Osteoblast (primary cell): ENCODE results near the gene DIABLO. TPM values are rescaled to one million over a fixed set of nuclear protein-coding genes. Genes with fewer than 3 reads are reported as not detected.

Source experiments
- DNase-seq: peaks from one replicate; pipeline ENCODE4 v3.0.0; 2011; ENCODE audit warnings: low spot score, mixed read lengths; ENCODE audit not compliant: insufficient read length; ENCODE audit errors: missing footprints
- H2AFZ ChIP-seq: 2 replicates; pipeline ENCODE4 v1.6.0; 2011; ENCODE audit warnings: mild to moderate bottlenecking, low read length
- H3K27ac ChIP-seq: 2 replicates; pipeline ENCODE4 v1.5.1; 2011; ENCODE audit warnings: mild to moderate bottlenecking, low read depth, low read length, moderate library complexity
- H3K27me3 ChIP-seq: 2 replicates; pipeline ENCODE4 v1.6.0; 2012; ENCODE audit warnings: mild to moderate bottlenecking, control low read depth, inconsistent platforms, low read length, moderate library complexity; ENCODE audit not compliant: insufficient read depth
- H3K36me3 ChIP-seq: 2 replicates; pipeline ENCODE4 v1.5.1; 2011; ENCODE audit warnings: mild to moderate bottlenecking, low read length, control low read depth, moderate library complexity; ENCODE audit not compliant: insufficient read depth
- H3K4me1 ChIP-seq: 2 replicates; pipeline ENCODE4 v1.5.1; 2011; ENCODE audit warnings: mild to moderate bottlenecking, low read length, control low read depth, moderate library complexity; ENCODE audit not compliant: insufficient read depth
- H3K4me2 ChIP-seq: 2 replicates; pipeline ENCODE4 v1.6.0; 2011; ENCODE audit warnings: mild to moderate bottlenecking, low read length; ENCODE audit not compliant: insufficient read depth
- H3K4me3 ChIP-seq: fragments of 200-600 bp; sonication (generic); 3 replicates; pipeline ENCODE4 v1.5.1; 2012; ENCODE audit warnings: mild to moderate bottlenecking, low read length, inconsistent platforms; ENCODE audit not compliant: insufficient read depth
- H3K79me2 ChIP-seq: 2 replicates; pipeline ENCODE4 v1.6.0; 2012; ENCODE audit warnings: mild to moderate bottlenecking, low read length, control low read depth, inconsistent platforms; ENCODE audit not compliant: insufficient read depth
- H3K9me3 ChIP-seq: 2 replicates; pipeline ENCODE4 v1.5.1; 2011; ENCODE audit warnings: low read depth, low read length, control low read depth
- H4K20me1 ChIP-seq: 2 replicates; pipeline ENCODE4 v1.6.0; 2012; ENCODE audit warnings: mild to moderate bottlenecking, low read length, control low read depth; ENCODE audit not compliant: insufficient read depth
- CTCF ChIP-seq: IDR thresholded peaks from 2 replicates; pipeline ENCODE4 v1.5.1; 2011; ENCODE audit warnings: mild to moderate bottlenecking, low read depth, low read length, moderate library complexity; ENCODE audit errors: extremely low read depth
- total RNA-seq: library from RNA; depleted of rRNA; stranded (reverse); fragments of >200 nt; gene quantifications from 2 replicates; pipeline ENCODE4 v1.2.3, GENCODE V29; 2012

Gene DIABLO
- total RNA-seq, 1 donor = 64.4 TPM

DNA sequence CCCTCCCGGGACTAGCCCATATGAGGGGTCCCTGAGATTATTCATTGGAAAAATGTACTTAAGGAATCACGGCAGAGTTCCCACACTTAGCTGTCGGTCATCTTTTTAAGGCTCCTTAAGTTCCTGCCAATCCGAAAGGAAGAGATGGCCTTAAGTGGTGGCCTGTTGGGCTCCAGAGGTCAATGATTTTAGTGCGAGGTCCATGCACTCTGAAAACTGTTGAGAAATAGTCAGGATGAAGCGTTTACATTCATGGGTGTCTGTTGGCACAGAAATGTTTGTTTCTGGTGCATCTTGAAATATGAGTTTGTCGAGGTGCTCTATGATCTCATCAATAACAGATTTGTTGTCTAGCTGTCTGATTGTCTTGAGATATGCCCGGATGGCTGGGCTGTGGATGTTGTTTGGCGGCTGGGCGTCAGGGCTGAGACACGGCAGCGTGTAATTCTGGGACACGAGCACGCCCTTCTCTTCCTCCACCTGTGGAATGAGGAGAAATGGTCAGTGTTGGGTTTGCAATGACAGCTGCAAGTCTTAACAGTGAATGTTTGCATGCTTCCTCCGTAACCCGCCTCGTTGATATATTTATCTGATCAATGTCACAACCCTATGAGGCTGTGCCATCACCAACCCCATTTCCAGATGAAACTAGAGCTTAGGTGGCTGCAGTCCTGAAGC lies 53.5 kb downstream of the DIABLO start:
- Histone ChIP-seq H3K79me2 (no peaks in the 10 kb centered on the region), H3K4me3 (no peak overlapping the region), H3K4me1 (no peaks in the 10 kb centered on the region), H3K36me3 (no peaks in the 10 kb centered on the region), H3K4me2 (no peak overlapping the region), H3K9me3 (no peaks in the 10 kb centered on the region), H2AFZ (no peak overlapping the region), H4K20me1 (no peaks in the 10 kb centered on the region), H3K27me3 (peaks cover 10% of the 10 kb centered on the region), H3K27ac (no peak overlapping the region)
- DNase-seq = no peak
- TF ChIP-seq CTCF = no peak

- TF ChIP-seq CTCF = no peak
- Histone ChIP-seq H3K4me3 (no peak overlapping the region), H3K4me1 (no peaks in the 10 kb centered on the region)
These were observed 54.5 kb downstream of the DIABLO start for GRCh38 chr12:122171399-122171798.

DNA sequence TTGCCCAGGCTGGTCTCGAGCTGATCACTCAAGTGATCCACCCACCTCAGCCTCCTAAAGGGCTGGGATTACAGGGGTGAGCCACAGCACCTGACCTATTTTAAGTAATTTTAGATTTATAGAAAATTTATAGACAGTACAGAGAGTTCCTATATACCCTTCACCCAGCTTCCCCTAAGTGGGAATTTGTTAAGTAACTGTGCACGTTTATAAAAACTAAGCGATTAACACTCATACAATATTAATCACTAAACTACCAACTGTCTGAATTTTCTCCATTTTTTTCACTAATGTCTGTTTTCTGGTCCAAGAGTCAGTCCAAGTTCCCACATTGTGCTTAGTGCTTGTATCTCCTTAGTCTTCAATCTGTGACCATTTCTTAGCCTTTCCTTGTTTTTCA lies 57.4 kb downstream of the DIABLO start:
- no peaks in the 10 kb centered on the region for H3K36me3 ChIP-seq

More at GRCh38 chr12:122171399-122171798, 54.5 kb downstream of the DIABLO start:
- Histone ChIP-seq H3K27me3 (peaks cover 10% of the 10 kb centered on the region), H3K4me2 (no peak overlapping the region), H2AFZ (no peak overlapping the region), H3K9me3 (no peaks in the 10 kb centered on the region), H3K36me3 (no peaks in the 10 kb centered on the region), H3K79me2 (no peaks in the 10 kb centered on the region), H4K20me1 (no peaks in the 10 kb centered on the region), H3K27ac (no peak overlapping the region)
- no peak for DNase-seq

More for the DNA sequence above, 57.4 kb downstream of the DIABLO start:
- no peak for DNase-seq
- Histone ChIP-seq H2AFZ (no peak overlapping the region), H3K4me2 (no peak overlapping the region), H4K20me1 (no peaks in the 10 kb centered on the region), H3K9me3 (no peaks in the 10 kb centered on the region), H3K27ac (no peak overlapping the region), H3K79me2 (no peaks in the 10 kb centered on the region), H3K27me3 (peaks cover 14% of the 10 kb centered on the region), H3K4me3 (no peak overlapping the region), H3K4me1 (no peaks in the 10 kb centered on the region)
- TF ChIP-seq CTCF = no peak
